ENCODE measurements around the gene IKZF4. TPM values are rescaled to one million over a fixed set of nuclear protein-coding genes. Genes with fewer than 3 reads are reported as not detected.
"Not testable (repeated sequence)": the region's sequence is repeated elsewhere in the genome, so short reads cannot be mapped to it uniquely, and the experiment has no call there.

IKZF4 gene
- total RNA-seq, 1 donor from 2014 or later: 8.4 TPM

- no peaks in the 10 kb centered on the region for H3K9me3 ChIP-seq (replicated peaks)
- no peaks in the 10 kb centered on the region for H3K4me1 ChIP-seq
- H3K27me3 ChIP-seq (ENCODE audit: low read depth): peaks cover 10% of the 10 kb centered on the region
- H3K36me3 ChIP-seq: no peaks in the 10 kb centered on the region
- no peak overlapping the region for H3K4me3 ChIP-seq
- TF ChIP-seq, protein P1, sequence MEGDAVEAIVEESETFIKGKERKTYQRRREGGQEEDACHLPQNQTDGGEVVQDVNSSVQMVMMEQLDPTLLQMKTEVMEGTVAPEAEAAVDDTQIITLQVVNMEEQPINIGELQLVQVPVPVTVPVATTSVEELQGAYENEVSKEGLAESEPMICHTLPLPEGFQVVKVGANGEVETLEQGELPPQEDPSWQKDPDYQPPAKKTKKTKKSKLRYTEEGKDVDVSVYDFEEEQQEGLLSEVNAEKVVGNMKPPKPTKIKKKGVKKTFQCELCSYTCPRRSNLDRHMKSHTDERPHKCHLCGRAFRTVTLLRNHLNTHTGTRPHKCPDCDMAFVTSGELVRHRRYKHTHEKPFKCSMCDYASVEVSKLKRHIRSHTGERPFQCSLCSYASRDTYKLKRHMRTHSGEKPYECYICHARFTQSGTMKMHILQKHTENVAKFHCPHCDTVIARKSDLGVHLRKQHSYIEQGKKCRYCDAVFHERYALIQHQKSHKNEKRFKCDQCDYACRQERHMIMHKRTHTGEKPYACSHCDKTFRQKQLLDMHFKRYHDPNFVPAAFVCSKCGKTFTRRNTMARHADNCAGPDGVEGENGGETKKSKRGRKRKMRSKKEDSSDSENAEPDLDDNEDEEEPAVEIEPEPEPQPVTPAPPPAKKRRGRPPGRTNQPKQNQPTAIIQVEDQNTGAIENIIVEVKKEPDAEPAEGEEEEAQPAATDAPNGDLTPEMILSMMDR (IDR thresholded peaks at IDR 0.05; ENCODE audit: borderline replicate concordance): no peak
- intact Hi-C loops (cut with micrococcal nuclease): no loop called here
- no peak overlapping the region for H3K27ac ChIP-seq (replicated peaks)
- no peak for DNase-seq
These were observed 50.8 kb downstream of the IKZF4 start for GRCh38 chr12:56071648-56072047.

DNA sequence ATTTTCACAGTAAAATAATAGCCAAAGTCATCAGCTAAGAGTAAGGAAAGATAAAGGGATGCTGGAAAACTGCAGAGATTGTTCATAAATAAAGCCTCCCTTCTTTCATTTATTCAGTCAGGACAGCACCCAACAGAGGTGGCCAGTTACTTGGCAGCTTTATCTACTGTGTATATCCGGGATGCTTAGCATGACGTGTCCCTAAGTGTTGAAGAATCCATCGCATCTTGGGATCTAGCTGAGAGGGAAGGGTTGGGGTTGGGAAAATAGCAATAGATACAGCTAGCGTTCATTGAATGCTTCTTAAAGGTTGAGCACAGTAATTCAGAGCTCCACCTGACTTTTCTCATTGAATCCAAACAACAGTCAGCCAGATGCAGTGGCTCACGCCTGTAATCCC is 53.6 kb downstream of the IKZF4 start:
- Histone ChIP-seq H3K27me3 (ENCODE audit: low read depth) (peaks cover 10% of the 10 kb centered on the region), H3K9me3 (replicated peaks) (no peaks in the 10 kb centered on the region), H3K27ac (replicated peaks) (no peak overlapping the region), H3K4me3 (no peak overlapping the region), H3K4me1 (peaks cover 9% of the 10 kb centered on the region), H3K36me3 (no peaks in the 10 kb centered on the region)
- TF ChIP-seq, protein P1 (IDR thresholded peaks at IDR 0.05; ENCODE audit: borderline replicate concordance): no peak
- intact Hi-C loops (cut with micrococcal nuclease): no loop called here
- no peak for DNase-seq

DNA sequence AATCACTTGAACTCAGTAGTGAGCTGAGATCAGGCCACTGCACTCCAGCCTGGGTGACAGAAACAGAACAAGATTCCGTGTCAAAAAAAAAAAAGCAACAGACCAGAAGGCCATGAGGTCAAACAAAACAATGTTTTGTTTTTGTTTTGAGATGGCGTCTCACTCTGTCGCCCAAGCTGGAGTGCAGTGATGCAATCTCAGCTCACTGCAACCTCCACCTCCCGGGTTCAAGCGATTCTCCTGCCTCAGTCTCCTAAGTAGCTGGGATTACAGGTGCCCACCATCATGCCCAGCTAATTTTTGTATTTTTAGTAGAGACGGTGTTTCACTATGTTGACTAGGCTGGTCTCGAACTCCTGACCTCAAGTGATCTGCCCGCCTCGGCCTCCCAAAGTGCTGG is 57.1 kb downstream of the IKZF4 start:
- H3K9me3 ChIP-seq (replicated peaks); H3K36me3 ChIP-seq; DNase-seq; intact Hi-C loops (cut with micrococcal nuclease); H3K4me3 ChIP-seq; H3K27ac ChIP-seq (replicated peaks): not testable (repeated sequence)
- Histone ChIP-seq H3K27me3 (ENCODE audit: low read depth) (peaks cover 26% of the 10 kb centered on the region), H3K4me1 (peaks cover 21% of the 10 kb centered on the region)

DNA sequence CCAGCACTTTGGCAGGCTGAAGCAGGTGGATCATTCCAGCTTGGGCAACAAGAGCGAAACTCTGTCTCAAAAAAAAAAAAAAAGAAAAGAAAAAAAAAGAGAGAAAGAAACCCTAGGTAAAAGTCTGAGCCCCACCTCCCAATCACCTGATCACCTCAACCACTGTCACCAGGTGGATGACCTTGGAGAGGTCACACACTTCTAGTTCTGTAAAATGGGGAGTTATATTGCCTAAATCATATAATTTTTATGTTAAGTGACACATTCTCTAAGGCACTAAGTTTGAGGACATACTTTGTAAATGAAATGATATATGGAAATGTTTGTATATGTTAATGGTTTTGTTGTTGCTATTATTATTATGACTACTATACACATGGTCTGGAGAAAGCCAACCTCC is 57.6 kb downstream of the IKZF4 start:
- no peaks in the 10 kb centered on the region for H3K36me3 ChIP-seq
- TF ChIP-seq, protein P1 (IDR thresholded peaks at IDR 0.05; ENCODE audit: borderline replicate concordance): no peak
- peaks cover 26% of the 10 kb centered on the region for H3K27me3 ChIP-seq (ENCODE audit: low read depth)
- no peaks in the 10 kb centered on the region for H3K9me3 ChIP-seq (replicated peaks)
- intact Hi-C loops (cut with micrococcal nuclease): no loop called here
- no peak overlapping the region for H3K27ac ChIP-seq (replicated peaks)
- DNase-seq: no peak
- peaks cover 21% of the 10 kb centered on the region for H3K4me1 ChIP-seq
- peak overlapping the region; percentile 70 for H3K4me3 ChIP-seq

- peaks cover 21% of the 10 kb centered on the region for H3K4me1 ChIP-seq
- no peaks in the 10 kb centered on the region for H3K36me3 ChIP-seq
- peaks cover 24% of the 10 kb centered on the region for H3K27me3 ChIP-seq (ENCODE audit: low read depth)
- intact Hi-C loops (cut with micrococcal nuclease): no loop called here
- TF ChIP-seq, protein P1 (IDR thresholded peaks at IDR 0.05; ENCODE audit: borderline replicate concordance): peak; percentile 80
- peak overlapping the region; percentile 70 for H3K4me3 ChIP-seq
- peak overlapping the region; percentile 69 for H3K27ac ChIP-seq (replicated peaks)
- no peaks in the 10 kb centered on the region for H3K9me3 ChIP-seq (replicated peaks)
- DNase-seq: peak; percentile 83
These were observed 58.3 kb downstream of the IKZF4 start for GRCh38 chr12:56078931-56079722.
